HFFc6 (cell line): ENCODE measurements around the gene GABRB1. TPM values are rescaled to one million over a fixed set of nuclear protein-coding genes. Genes with fewer than 3 reads are reported as not detected.

Source experiments
- DNase-seq: peaks from one replicate; pipeline ENCODE4 v3.0.0-alpha.2; 2018
- H3K27ac Mint-ChIP-seq: 2 replicates; pipeline ENCODE4 v1.8.0; 2020; ENCODE audit warnings: mild to moderate bottlenecking, mixed read lengths
- H3K27me3 Mint-ChIP-seq: 2 replicates; pipeline ENCODE4 v1.8.0; 2021; ENCODE audit warnings: mild to moderate bottlenecking, moderate library complexity, mixed read lengths; ENCODE audit not compliant: insufficient read depth
- H3K36me3 Mint-ChIP-seq: 2 replicates; pipeline ENCODE4 v1.8.0; 2021; ENCODE audit warnings: low read depth, mixed read lengths
- H3K4me1 Mint-ChIP-seq: 2 replicates; pipeline ENCODE4 v1.8.0; 2020; ENCODE audit warnings: low read depth, mixed read lengths
- H3K4me3 Mint-ChIP-seq: 2 replicates; pipeline ENCODE4 v1.8.0; 2020; ENCODE audit warnings: mild to moderate bottlenecking, moderate library complexity, mixed read lengths
- H3K9me3 Mint-ChIP-seq: 2 replicates; pipeline ENCODE4 v1.8.0; 2020; ENCODE audit warnings: mild to moderate bottlenecking, mixed read lengths
- CTCF ChIP-seq: fragments of 200-600 bp; sonication (generic); IDR thresholded peaks from 2 replicates; pipeline ENCODE4 v1.5.0; 2021; ENCODE audit warnings: antibody characterized with exemption, mild to moderate bottlenecking
- total RNA-seq, 6 experiments: library from RNA; stranded (reverse); fragmentation: NEBNext Ultra II Directional; extraction: Animal tissue kit (Norgen Biotek cat#: 25700); gene quantifications; 2 replicates in 1 of 6; 3 replicates in 5 of 6; pipeline ENCODE4 v1.2.3, GENCODE V29; 2021

The GABRB1 gene
- total RNA-seq, 6 experiments from 2014 or later, result not detected

DNA sequence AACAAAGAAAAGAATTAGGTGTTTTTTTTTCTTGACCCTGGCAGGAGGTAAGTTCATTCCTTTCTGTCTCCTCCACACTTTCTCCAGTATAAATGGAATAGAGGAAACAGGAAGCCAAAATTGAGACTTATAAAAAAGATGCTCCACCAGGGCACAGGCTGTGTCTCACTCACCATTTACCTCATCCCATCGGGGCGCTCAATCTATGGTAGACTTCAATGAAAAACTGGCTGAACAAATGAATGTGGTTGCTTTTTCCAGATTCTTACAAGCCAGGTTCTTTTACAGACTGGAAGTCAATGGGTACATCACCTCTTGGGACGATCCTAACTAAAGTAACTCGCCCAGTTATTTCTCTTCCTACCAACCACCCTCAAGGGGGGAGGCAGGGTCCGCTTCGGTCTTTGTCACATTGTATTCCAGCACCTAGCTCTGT, 431.4 kb downstream of the GABRB1 start:
- H3K4me3 Mint-ChIP-seq, result peak overlapping the region; percentile 96
- peaks cover 20% of the 10 kb centered on the region for H3K36me3 Mint-ChIP-seq
- peak overlapping the region; percentile 90 for H3K27ac Mint-ChIP-seq
- TF ChIP-seq CTCF, result no peak
- no peaks in the 10 kb centered on the region for H3K27me3 Mint-ChIP-seq
- peaks cover 31% of the 10 kb centered on the region for H3K4me1 Mint-ChIP-seq
- DNase-seq, result no peak
- H3K9me3 Mint-ChIP-seq, result no peaks in the 10 kb centered on the region

DNA sequence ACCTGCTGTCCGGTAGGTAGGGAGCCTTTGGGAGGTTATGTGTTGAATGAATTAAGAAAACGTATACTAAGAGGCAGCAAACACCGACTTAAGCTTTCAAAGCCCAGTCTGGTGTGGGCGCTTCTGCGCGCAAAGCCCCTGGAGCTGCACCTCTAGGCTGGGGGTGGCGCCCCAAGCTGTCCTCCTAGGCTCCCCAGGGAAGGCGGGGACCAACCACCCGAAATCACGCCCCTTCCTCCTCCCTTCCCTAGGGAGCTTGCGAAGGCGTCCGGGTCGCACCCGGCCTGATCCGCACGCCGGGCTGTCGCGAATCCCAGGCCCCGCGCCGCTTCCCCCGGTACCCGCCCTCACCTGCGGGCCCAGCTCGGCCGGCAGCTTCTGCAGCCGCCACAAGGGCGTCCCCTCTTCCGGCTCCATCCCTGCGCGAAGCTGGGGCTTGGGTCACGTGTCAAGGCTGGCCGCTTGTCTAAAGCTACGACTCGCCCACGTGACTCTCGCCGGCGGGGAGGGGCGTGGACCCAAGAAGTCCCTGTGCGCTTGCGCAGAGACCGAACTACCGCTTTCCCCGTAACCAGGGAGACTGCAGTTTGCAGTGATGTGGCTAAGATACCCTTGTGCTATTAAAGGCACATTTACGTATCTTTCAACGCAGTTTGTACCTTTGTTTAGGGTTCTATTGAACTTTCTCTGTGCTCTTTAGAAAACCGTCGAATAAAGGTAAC, 432.0 kb downstream of the GABRB1 start, which contains the start of gene COMMD8:
TSS of gene COMMD8 (minus strand) at position 468 of the 722 bp plus-strand sequence. CDS start at position 417, 51 bp downstream.
- Mint-ChIP-seq H3K36me3 (peaks cover 14% of the 10 kb centered on the region), H3K4me3 (peak within 1 kb of the TSS; percentile 96), H3K27ac (peak within 1 kb of the TSS; percentile 90), H3K27me3 (no peaks in the 10 kb centered on the region), H3K4me1 (peaks cover 32% of the 10 kb centered on the region), H3K9me3 (no peaks in the 10 kb centered on the region)
- TF ChIP-seq CTCF, result peak; percentile 59
- peak; percentile 94 for DNase-seq

GRCh38 chr4:47465004-47465403, 433.6 kb downstream of the GABRB1 start:
- no peak for TF ChIP-seq CTCF
- Mint-ChIP-seq H3K4me3 (no peak overlapping the region), H3K27me3 (no peaks in the 10 kb centered on the region), H3K36me3 (no peaks in the 10 kb centered on the region), H3K4me1 (peaks cover 49% of the 10 kb centered on the region), H3K27ac (no peak overlapping the region), H3K9me3 (no peaks in the 10 kb centered on the region)
- DNase-seq, result no peak

- Mint-ChIP-seq H3K9me3 (no peaks in the 10 kb centered on the region), H3K4me3 (no peak overlapping the region), H3K27ac (no peak overlapping the region), H3K27me3 (no peaks in the 10 kb centered on the region), H3K36me3 (no peaks in the 10 kb centered on the region), H3K4me1 (peaks cover 54% of the 10 kb centered on the region)
- TF ChIP-seq CTCF, result no peak
- DNase-seq, result no peak
Observed at GRCh38 chr4:47466056-47466785, 434.9 kb downstream of the GABRB1 start.

DNA sequence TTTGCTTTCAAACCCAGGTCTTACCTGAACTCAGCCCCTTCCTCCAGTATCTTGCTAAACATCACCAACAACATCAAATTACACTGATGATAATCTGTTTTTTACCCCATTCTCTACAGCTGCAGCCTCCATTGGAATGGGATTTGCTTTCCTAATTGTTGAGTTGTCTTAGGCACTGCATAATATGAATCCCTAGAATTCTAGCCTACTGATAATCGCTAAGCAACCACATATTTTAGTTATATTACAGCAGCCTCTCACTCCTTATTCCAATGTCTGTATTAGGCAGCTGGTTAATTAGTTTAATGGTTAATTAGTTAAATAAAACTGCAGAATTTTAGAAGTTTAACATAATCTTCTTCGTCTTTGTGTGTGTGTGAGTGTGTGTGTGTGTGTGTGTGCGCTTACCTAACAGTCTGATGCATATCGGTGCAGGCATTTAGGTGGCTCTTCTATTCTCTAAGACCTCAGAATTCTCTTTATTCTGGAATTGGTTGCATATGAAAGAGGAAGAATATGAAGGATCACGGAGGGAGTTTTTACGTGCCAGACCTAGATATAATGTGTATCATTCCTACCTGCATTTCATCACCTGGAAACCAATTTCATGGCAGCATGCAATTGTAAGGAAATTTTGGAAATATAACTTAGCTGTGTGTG, 437.5 kb downstream of the GABRB1 start:
- Mint-ChIP-seq H3K27ac (peak overlapping the region; percentile 15; the same call in 1 of the 2 replicates), H3K4me1 (peaks cover 51% of the 10 kb centered on the region)
- DNase-seq, result peak; percentile 14

More for the DNA sequence above, 437.5 kb downstream of the GABRB1 start:
- Mint-ChIP-seq H3K27me3 (no peaks in the 10 kb centered on the region), H3K36me3 (no peaks in the 10 kb centered on the region), H3K9me3 (no peaks in the 10 kb centered on the region), H3K4me3 (no peak overlapping the region; the same call in 1 of the 2 replicates)
- TF ChIP-seq CTCF, result no peak
